Measurements from ENCODE around the gene NR4A1.

- TF ChIP-seq EZH2 (IDR thresholded peaks at IDR 0.05; ENCODE audit: low read length), result no peak
- TF ChIP-seq CTCF (optimal IDR thresholded peaks at IDR 0.05 in 1 of 3, IDR thresholded peaks at IDR 0.05 in 1 of 3, conservative IDR thresholded peaks at IDR 0.05 in 1 of 3; ENCODE audit: extremely low read depth in 1 of 3, insufficient read depth in 2 of 3, low read length in 3 of 3), result no peak
These were observed 17.6 kb upstream of the NR4A1 start for GRCh38 chr12:52033446-52034140.

Data from keratinocyte (primary cell).